ENCODE data around the gene POU2AF1. TPM values are rescaled to one million over a fixed set of nuclear protein-coding genes. Genes with fewer than 3 reads are reported as not detected.

The POU2AF1 gene
- total RNA-seq, 4 donors from 2014 or later: 0.87 TPM; not detected in 3

- Histone ChIP-seq H3K9me3 (no peaks in the 10 kb centered on the region), H3K4me1 (peaks cover 0 to 3% (median 0%) of the 10 kb centered on the region in 4 donors), H3K27me3 (no peaks in the 10 kb centered on the region), H3K4me3 (no peak overlapping the region), H3K27ac (no peak overlapping the region), H3K36me3 (no peaks in the 10 kb centered on the region)
- DNase-seq (ENCODE audit: low spot score in 2 of 2): no peak
- 54 to 66% methylated on average over 6 of the region's 6 CpGs for WGBS, 2 donors
- no peak for TF ChIP-seq POLR2A (IDR thresholded peaks at IDR 0.05)
- no peak for TF ChIP-seq EP300 (IDR thresholded peaks at IDR 0.05)
- TF ChIP-seq CTCF (IDR thresholded peaks at IDR 0.05): no peak
These were observed 59.8 kb downstream of the POU2AF1 start for GRCh38 chr11:111319296-111319695.

- Histone ChIP-seq H3K27ac (no peak overlapping the region), H3K4me1 (no peaks in the 10 kb centered on the region), H3K36me3 (no peaks in the 10 kb centered on the region), H3K4me3 (no peak overlapping the region), H3K27me3 (no peaks in the 10 kb centered on the region), H3K9me3 (no peaks in the 10 kb centered on the region)
- 62 to 64% methylated on average over 1 of the region's 1 CpG for WGBS, 2 donors
- TF ChIP-seq POLR2A (IDR thresholded peaks at IDR 0.05): no peak
- no peak for DNase-seq (ENCODE audit: low spot score in 2 of 2)
These were observed 67.0 kb downstream of the POU2AF1 start for GRCh38 chr11:111312076-111312475.

- no peak for TF ChIP-seq POLR2A (IDR thresholded peaks at IDR 0.05)
- Histone ChIP-seq H3K36me3 (no peaks in the 10 kb centered on the region), H3K4me1 (no peaks in the 10 kb centered on the region), H3K4me3 (no peak overlapping the region), H3K9me3 (no peaks in the 10 kb centered on the region), H3K27me3 (no peaks in the 10 kb centered on the region), H3K27ac (no peak overlapping the region)
- DNase-seq (ENCODE audit: low spot score in 2 of 2): no peak
- 82 to 90% methylated on average over 6 of the region's 6 CpGs for WGBS, 2 donors
These were observed 68.4 kb downstream of the POU2AF1 start for GRCh38 chr11:111310723-111311122.

GRCh38 chr11:111310088-111310487 is 69.0 kb downstream of the POU2AF1 start:
- WGBS, 2 donors: 73% methylated on average over 3 of the region's 3 CpGs
- no peak for DNase-seq (ENCODE audit: low spot score in 2 of 2)

GRCh38 chr11:111309215-111309915 is 69.7 kb downstream of the POU2AF1 start:
- TF ChIP-seq POLR2A (IDR thresholded peaks at IDR 0.05) (no peak), CTCF (IDR thresholded peaks at IDR 0.05) (no peak), EP300 (IDR thresholded peaks at IDR 0.05) (no peak)
- Histone ChIP-seq H3K4me3 (no peak overlapping the region), H3K4me1 (no peaks in the 10 kb centered on the region), H3K36me3 (no peaks in the 10 kb centered on the region), H3K27ac (no peak overlapping the region), H3K27me3 (no peaks in the 10 kb centered on the region), H3K9me3 (no peaks in the 10 kb centered on the region)
- WGBS, 2 donors: 78 to 89% methylated on average over 5 of the region's 5 CpGs
- DNase-seq (ENCODE audit: low spot score in 2 of 2): no peak

More at GRCh38 chr11:111310088-111310487, 69.0 kb downstream of the POU2AF1 start:
- H3K4me3 ChIP-seq: no peak overlapping the region
- no peaks in the 10 kb centered on the region for H3K36me3 ChIP-seq
- TF ChIP-seq EP300 (IDR thresholded peaks at IDR 0.05) (no peak), CTCF (IDR thresholded peaks at IDR 0.05) (no peak), POLR2A (IDR thresholded peaks at IDR 0.05) (no peak)
- no peaks in the 10 kb centered on the region for H3K9me3 ChIP-seq
- no peak overlapping the region for H3K27ac ChIP-seq
- no peaks in the 10 kb centered on the region for H3K27me3 ChIP-seq
- no peaks in the 10 kb centered on the region for H3K4me1 ChIP-seq

GRCh38 chr11:111308140-111308539 is 70.9 kb downstream of the POU2AF1 start:
- H3K36me3 ChIP-seq: no peaks in the 10 kb centered on the region
- TF ChIP-seq EP300 (IDR thresholded peaks at IDR 0.05): no peak
- no peak for TF ChIP-seq POLR2A (IDR thresholded peaks at IDR 0.05)
- no peak for TF ChIP-seq CTCF (IDR thresholded peaks at IDR 0.05)
- WGBS, 2 donors: 65 to 73% methylated on average over 7 of the region's 7 CpGs
- no peaks in the 10 kb centered on the region for H3K27me3 ChIP-seq
- H3K4me3 ChIP-seq: no peak overlapping the region
- no peaks in the 10 kb centered on the region for H3K9me3 ChIP-seq
- DNase-seq (ENCODE audit: low spot score in 2 of 2): no peak
- H3K27ac ChIP-seq: no peak overlapping the region
- peaks cover 0 to 5% (median 2%) of the 10 kb centered on the region in 4 donors for H3K4me1 ChIP-seq

Measured in tibial nerve (tissue), 4 donors.